ENCODE measurements around the gene GLIS1. TPM values are rescaled to one million over a fixed set of nuclear protein-coding genes. Genes with fewer than 3 reads are reported as not detected.

GLIS1 gene
- total RNA-seq, 1 donor = 2.9 TPM

- TF ChIP-seq, protein P1, sequence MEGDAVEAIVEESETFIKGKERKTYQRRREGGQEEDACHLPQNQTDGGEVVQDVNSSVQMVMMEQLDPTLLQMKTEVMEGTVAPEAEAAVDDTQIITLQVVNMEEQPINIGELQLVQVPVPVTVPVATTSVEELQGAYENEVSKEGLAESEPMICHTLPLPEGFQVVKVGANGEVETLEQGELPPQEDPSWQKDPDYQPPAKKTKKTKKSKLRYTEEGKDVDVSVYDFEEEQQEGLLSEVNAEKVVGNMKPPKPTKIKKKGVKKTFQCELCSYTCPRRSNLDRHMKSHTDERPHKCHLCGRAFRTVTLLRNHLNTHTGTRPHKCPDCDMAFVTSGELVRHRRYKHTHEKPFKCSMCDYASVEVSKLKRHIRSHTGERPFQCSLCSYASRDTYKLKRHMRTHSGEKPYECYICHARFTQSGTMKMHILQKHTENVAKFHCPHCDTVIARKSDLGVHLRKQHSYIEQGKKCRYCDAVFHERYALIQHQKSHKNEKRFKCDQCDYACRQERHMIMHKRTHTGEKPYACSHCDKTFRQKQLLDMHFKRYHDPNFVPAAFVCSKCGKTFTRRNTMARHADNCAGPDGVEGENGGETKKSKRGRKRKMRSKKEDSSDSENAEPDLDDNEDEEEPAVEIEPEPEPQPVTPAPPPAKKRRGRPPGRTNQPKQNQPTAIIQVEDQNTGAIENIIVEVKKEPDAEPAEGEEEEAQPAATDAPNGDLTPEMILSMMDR (IDR thresholded peaks at IDR 0.05; ENCODE audit: extremely low read depth, low read depth, low read length) = no peak
- Histone ChIP-seq H3K4me1 (ENCODE audit: insufficient read depth, low read length) (peaks cover 20% of the 10 kb centered on the region), H3K27ac (ENCODE audit: low read depth, low read length) (no peak overlapping the region), H3K4me2 (ENCODE audit: insufficient read depth, low read length) (no peak overlapping the region), H4K20me1 (ENCODE audit: insufficient read depth, low read length) (peaks cover 3% of the 10 kb centered on the region), H3K9me3 (ENCODE audit: low read depth, low read length) (no peaks in the 10 kb centered on the region), H2AFZ (ENCODE audit: low read length) (no peak overlapping the region), H3K4me3 (ENCODE audit: insufficient read depth, low read length) (no peak overlapping the region), H3K36me3 (ENCODE audit: insufficient read depth, low read length) (no peaks in the 10 kb centered on the region), H3K27me3 (ENCODE audit: insufficient read depth, low read length) (peaks cover 4% of the 10 kb centered on the region), H3K79me2 (ENCODE audit: insufficient read depth, low read length) (no peaks in the 10 kb centered on the region)
- peak; percentile 93 for DNase-seq (ENCODE audit: insufficient read length, low spot score, missing footprints)
These were observed 229.8 kb downstream of the GLIS1 start for GRCh38 chr1:53508991-53509666.

GRCh38 chr1:53508056-53508990 is 230.6 kb downstream of the GLIS1 start:
- peaks cover 3% of the 10 kb centered on the region for H4K20me1 ChIP-seq (ENCODE audit: insufficient read depth, low read length)
- no peak overlapping the region for H3K4me2 ChIP-seq (ENCODE audit: insufficient read depth, low read length)
- H3K36me3 ChIP-seq (ENCODE audit: insufficient read depth, low read length) = no peaks in the 10 kb centered on the region
- TF ChIP-seq, protein P1 (IDR thresholded peaks at IDR 0.05; ENCODE audit: extremely low read depth, low read depth, low read length) = no peak
- H3K27me3 ChIP-seq (ENCODE audit: insufficient read depth, low read length) = peaks cover 4% of the 10 kb centered on the region
- no peak overlapping the region for H3K4me3 ChIP-seq (ENCODE audit: insufficient read depth, low read length)
- no peak overlapping the region for H3K27ac ChIP-seq (ENCODE audit: low read depth, low read length)
- DNase-seq (ENCODE audit: insufficient read length, low spot score, missing footprints) = peak; percentile 74
- H2AFZ ChIP-seq (ENCODE audit: low read length) = no peak overlapping the region
- H3K4me1 ChIP-seq (ENCODE audit: insufficient read depth, low read length) = peaks cover 20% of the 10 kb centered on the region
- H3K9me3 ChIP-seq (ENCODE audit: low read depth, low read length) = no peaks in the 10 kb centered on the region
- no peaks in the 10 kb centered on the region for H3K79me2 ChIP-seq (ENCODE audit: insufficient read depth, low read length)

GRCh38 chr1:53507116-53507820 is 231.7 kb downstream of the GLIS1 start:
- Histone ChIP-seq H3K79me2 (ENCODE audit: insufficient read depth, low read length) (no peaks in the 10 kb centered on the region), H3K9me3 (ENCODE audit: low read depth, low read length) (no peaks in the 10 kb centered on the region), H3K27ac (ENCODE audit: low read depth, low read length) (no peak overlapping the region), H3K4me1 (ENCODE audit: insufficient read depth, low read length) (peaks cover 9% of the 10 kb centered on the region), H3K4me3 (ENCODE audit: insufficient read depth, low read length) (no peak overlapping the region), H2AFZ (ENCODE audit: low read length) (no peak overlapping the region), H3K27me3 (ENCODE audit: insufficient read depth, low read length) (peaks cover 4% of the 10 kb centered on the region), H4K20me1 (ENCODE audit: insufficient read depth, low read length) (no peaks in the 10 kb centered on the region), H3K4me2 (ENCODE audit: insufficient read depth, low read length) (no peak overlapping the region), H3K36me3 (ENCODE audit: insufficient read depth, low read length) (no peaks in the 10 kb centered on the region)
- TF ChIP-seq, protein P1 (IDR thresholded peaks at IDR 0.05; ENCODE audit: extremely low read depth, low read depth, low read length) = no peak
- DNase-seq (ENCODE audit: insufficient read length, low spot score, missing footprints) = peak; percentile 50

Data from osteoblast (primary cell).